ENCODE results near the gene APOA4. TPM values are rescaled to one million over a fixed set of nuclear protein-coding genes. Genes with fewer than 3 reads are reported as not detected.
A peak's percentile ranks its signal among the peaks of the same experiment; 100 is the strongest.

APOA4 gene
- total and polyA plus RNA-seq, 9 of the 15 experiments (the other 6 are each of a cell fraction or from before 2014, with no cell fraction given): 0.07 TPM; not detected in 8

DNA sequence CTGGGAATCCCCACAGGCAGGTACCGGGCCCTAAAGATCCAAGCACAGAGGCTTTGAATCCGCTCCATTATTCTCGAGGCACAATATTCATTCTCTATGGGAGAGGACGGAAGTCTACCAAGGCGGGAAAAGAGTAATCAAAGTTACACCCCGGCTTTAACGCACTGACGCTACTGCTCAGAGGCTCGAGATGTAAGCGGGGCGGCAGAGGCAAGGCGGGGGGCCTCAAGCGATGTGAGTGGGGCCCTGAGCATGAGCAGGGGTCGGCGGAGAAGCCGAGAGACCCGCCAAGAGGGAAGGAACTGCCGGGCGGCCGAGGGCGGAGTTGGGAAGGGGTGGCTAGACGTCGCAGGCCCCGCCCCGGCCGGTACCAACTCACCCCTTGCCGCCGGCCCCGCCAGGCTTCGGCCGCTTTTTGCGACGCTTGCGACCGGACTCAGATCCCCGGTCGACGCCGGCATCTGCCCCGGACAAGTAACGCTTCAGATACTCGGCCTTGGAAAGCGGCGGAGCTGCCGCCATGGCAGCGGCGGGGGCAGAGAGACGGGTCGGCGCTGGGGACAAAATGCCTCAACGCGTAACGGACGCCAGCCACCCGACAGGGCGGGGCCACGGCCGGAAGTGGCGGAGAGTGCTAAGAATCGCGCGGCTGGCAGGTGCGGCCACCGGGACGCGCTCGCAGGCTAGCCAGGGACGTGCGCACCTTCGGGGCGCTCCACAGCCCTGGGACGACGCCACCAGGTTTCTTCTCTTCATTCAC is 50.5 kb downstream of the APOA4 start, which contains the start of gene BUD13 (continued):
- TF ChIP-seq, protein P1, sequence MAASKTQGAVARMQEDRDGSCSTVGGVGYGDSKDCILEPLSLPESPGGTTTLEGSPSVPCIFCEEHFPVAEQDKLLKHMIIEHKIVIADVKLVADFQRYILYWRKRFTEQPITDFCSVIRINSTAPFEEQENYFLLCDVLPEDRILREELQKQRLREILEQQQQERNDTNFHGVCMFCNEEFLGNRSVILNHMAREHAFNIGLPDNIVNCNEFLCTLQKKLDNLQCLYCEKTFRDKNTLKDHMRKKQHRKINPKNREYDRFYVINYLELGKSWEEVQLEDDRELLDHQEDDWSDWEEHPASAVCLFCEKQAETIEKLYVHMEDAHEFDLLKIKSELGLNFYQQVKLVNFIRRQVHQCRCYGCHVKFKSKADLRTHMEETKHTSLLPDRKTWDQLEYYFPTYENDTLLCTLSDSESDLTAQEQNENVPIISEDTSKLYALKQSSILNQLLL (CRISPR knock-in tag; IDR thresholded peaks at IDR 0.05; ENCODE audit: borderline replicate concordance): no peak
- TF ChIP-seq, protein P2, sequence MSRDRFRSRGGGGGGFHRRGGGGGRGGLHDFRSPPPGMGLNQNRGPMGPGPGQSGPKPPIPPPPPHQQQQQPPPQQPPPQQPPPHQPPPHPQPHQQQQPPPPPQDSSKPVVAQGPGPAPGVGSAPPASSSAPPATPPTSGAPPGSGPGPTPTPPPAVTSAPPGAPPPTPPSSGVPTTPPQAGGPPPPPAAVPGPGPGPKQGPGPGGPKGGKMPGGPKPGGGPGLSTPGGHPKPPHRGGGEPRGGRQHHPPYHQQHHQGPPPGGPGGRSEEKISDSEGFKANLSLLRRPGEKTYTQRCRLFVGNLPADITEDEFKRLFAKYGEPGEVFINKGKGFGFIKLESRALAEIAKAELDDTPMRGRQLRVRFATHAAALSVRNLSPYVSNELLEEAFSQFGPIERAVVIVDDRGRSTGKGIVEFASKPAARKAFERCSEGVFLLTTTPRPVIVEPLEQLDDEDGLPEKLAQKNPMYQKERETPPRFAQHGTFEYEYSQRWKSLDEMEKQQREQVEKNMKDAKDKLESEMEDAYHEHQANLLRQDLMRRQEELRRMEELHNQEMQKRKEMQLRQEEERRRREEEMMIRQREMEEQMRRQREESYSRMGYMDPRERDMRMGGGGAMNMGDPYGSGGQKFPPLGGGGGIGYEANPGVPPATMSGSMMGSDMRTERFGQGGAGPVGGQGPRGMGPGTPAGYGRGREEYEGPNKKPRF (IDR thresholded peaks at IDR 0.05; ENCODE audit: low read depth, low read length): no peak
- TF ChIP-seq JUND (IDR thresholded peaks at IDR 0.05; ENCODE audit: borderline replicate concordance, low read depth, low read length) (peak; percentile 62), JUND (tag; IDR thresholded peaks at IDR 0.05; ENCODE audit: borderline replicate concordance, low read depth, low read length) (peak; percentile 23; the same call in 1 of the 3 replicates), POLR2A (conservative IDR thresholded peaks at IDR 0.05) (peak; percentile 91), POLR2AphosphoS5 (IDR thresholded peaks at IDR 0.05; ENCODE audit: control insufficient read depth, insufficient read depth, low read depth, low read length) (peak; percentile 69), TARDBP (IDR thresholded peaks at IDR 0.05) (0 out of 2 replicates have a peak, but pooled peaks have one; percentile 67), RBM39 (optimal IDR thresholded peaks at IDR 0.05; ENCODE audit: low read depth, low read length) (no peak), PHF20 (IDR thresholded peaks at IDR 0.05; ENCODE audit: partially characterized antibody) (peak; percentile 88), SRSF9 (IDR thresholded peaks at IDR 0.05; ENCODE audit: borderline replicate concordance, low read depth, low read length) (no peak)
- TF ChIP-seq, protein P3, sequence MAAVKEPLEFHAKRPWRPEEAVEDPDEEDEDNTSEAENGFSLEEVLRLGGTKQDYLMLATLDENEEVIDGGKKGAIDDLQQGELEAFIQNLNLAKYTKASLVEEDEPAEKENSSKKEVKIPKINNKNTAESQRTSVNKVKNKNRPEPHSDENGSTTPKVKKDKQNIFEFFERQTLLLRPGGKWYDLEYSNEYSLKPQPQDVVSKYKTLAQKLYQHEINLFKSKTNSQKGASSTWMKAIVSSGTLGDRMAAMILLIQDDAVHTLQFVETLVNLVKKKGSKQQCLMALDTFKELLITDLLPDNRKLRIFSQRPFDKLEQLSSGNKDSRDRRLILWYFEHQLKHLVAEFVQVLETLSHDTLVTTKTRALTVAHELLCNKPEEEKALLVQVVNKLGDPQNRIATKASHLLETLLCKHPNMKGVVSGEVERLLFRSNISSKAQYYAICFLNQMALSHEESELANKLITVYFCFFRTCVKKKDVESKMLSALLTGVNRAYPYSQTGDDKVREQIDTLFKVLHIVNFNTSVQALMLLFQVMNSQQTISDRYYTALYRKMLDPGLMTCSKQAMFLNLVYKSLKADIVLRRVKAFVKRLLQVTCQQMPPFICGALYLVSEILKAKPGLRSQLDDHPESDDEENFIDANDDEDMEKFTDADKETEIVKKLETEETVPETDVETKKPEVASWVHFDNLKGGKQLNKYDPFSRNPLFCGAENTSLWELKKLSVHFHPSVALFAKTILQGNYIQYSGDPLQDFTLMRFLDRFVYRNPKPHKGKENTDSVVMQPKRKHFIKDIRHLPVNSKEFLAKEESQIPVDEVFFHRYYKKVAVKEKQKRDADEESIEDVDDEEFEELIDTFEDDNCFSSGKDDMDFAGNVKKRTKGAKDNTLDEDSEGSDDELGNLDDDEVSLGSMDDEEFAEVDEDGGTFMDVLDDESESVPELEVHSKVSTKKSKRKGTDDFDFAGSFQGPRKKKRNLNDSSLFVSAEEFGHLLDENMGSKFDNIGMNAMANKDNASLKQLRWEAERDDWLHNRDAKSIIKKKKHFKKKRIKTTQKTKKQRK (IDR thresholded peaks at IDR 0.05; ENCODE audit: borderline replicate concordance, low read depth, low read length): no peak
- TF ChIP-seq, protein P4, sequence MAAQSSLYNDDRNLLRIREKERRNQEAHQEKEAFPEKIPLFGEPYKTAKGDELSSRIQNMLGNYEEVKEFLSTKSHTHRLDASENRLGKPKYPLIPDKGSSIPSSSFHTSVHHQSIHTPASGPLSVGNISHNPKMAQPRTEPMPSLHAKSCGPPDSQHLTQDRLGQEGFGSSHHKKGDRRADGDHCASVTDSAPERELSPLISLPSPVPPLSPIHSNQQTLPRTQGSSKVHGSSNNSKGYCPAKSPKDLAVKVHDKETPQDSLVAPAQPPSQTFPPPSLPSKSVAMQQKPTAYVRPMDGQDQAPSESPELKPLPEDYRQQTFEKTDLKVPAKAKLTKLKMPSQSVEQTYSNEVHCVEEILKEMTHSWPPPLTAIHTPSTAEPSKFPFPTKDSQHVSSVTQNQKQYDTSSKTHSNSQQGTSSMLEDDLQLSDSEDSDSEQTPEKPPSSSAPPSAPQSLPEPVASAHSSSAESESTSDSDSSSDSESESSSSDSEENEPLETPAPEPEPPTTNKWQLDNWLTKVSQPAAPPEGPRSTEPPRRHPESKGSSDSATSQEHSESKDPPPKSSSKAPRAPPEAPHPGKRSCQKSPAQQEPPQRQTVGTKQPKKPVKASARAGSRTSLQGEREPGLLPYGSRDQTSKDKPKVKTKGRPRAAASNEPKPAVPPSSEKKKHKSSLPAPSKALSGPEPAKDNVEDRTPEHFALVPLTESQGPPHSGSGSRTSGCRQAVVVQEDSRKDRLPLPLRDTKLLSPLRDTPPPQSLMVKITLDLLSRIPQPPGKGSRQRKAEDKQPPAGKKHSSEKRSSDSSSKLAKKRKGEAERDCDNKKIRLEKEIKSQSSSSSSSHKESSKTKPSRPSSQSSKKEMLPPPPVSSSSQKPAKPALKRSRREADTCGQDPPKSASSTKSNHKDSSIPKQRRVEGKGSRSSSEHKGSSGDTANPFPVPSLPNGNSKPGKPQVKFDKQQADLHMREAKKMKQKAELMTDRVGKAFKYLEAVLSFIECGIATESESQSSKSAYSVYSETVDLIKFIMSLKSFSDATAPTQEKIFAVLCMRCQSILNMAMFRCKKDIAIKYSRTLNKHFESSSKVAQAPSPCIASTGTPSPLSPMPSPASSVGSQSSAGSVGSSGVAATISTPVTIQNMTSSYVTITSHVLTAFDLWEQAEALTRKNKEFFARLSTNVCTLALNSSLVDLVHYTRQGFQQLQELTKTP (IDR thresholded peaks at IDR 0.05; ENCODE audit: low read depth in 1 of 2, partially characterized antibody in 2 of 2): no peak
- TF ChIP-seq, protein P5, sequence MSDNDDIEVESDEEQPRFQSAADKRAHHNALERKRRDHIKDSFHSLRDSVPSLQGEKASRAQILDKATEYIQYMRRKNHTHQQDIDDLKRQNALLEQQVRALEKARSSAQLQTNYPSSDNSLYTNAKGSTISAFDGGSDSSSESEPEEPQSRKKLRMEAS (CRISPR knock-in tag; IDR thresholded peaks at IDR 0.05): peak; percentile 72
